ENCODE results near the gene SPIRE2.

The SPIRE2 gene

DNA sequence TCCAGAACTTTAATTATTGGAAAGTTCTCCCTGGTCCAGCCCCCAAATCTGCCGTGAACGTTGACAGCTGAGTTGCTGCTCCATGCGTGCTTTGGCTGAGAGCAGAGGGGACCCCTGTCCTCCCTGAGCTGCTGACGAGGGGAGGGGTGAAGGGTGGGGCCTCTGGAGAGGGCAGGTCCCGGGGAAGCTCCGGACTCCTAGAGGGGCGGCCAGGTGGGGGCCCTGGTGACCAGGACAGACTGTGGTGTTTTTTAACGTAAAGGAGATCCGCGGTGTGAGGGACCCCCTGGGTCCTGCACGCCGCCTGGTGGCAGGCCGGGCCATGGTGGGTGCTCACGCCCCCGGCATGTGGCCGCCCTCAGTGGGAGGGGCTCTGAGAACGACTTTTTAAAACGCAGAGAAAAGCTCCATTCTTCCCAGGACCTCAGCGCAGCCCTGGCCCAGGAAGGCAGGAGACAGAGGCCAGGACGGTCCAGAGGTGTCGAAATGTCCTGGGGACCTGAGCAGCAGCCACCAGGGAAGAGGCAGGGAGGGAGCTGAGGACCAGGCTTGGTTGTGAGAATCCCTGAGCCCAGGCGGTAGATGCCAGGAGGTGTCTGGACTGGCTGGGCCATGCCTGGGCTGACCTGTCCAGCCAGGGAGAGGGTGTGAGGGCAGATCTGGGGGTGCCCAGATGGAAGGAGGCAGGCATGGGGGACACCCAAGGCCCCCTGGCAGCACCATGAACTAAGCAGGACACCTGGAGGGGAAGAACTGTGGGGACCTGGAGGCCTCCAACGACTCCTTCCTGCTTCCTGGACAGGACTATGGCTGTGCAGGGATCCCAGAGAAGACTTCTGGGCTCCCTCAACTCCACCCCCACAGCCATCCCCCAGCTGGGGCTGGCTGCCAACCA is 90.4 kb downstream of the SPIRE2 start, which contains the start of gene MC1R:
Gene MC1R (plus strand): TSS at position 410 of the 895 bp plus-strand sequence. CDS start 397 bp downstream, at position 807.
- FAIRE-seq, result no peak

GRCh38 chr16:89919535-89920406 is 91.5 kb downstream of the SPIRE2 start:
- no peak for FAIRE-seq

- FAIRE-seq, result no peak
These were observed 92.4 kb downstream of the SPIRE2 start for GRCh38 chr16:89920723-89921122.

Measured in TTC549 (cell line).